ENCODE results near the gene PRICKLE2. TPM values are rescaled to one million over a fixed set of nuclear protein-coding genes. Genes with fewer than 3 reads are reported as not detected.

The PRICKLE2 gene
- total RNA-seq, 1 experiment from 2014 or later = 5.6 TPM

DNA sequence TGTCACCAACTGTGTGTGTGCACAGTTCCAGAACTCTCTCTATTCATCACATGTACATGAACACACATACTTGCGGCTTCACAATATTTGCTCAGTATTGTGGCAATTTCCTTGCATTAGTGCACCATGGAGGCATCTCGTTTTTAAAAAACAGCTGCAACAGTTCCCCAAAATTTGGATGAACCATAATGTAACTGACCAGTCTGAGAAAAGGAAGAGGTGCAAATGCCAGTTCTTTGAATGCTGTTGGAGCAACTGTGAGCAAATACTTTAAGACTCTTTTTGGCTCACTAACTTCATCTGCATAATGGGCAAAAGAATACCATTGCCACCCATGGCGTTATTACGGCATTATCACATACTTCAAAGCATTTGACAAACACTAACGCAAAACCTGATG is 163.6 kb downstream of the PRICKLE2 start:
- TF ChIP-seq ZNF416 (CRISPR knock-in tag; IDR thresholded peaks at IDR 0.05) (no peak), NFATC4 (CRISPR knock-in tag; IDR thresholded peaks at IDR 0.05) (no peak), ETV6 (CRISPR knock-in tag; IDR thresholded peaks at IDR 0.05) (no peak), ZNF263 (CRISPR knock-in tag; IDR thresholded peaks at IDR 0.05; ENCODE audit: low read depth) (no peak), ZNF121 (CRISPR knock-in tag; IDR thresholded peaks at IDR 0.05) (no peak), E2F4 (CRISPR knock-in tag; IDR thresholded peaks at IDR 0.05; ENCODE audit: borderline replicate concordance, low read depth) (no peak)
- TF ChIP-seq, protein P1, sequence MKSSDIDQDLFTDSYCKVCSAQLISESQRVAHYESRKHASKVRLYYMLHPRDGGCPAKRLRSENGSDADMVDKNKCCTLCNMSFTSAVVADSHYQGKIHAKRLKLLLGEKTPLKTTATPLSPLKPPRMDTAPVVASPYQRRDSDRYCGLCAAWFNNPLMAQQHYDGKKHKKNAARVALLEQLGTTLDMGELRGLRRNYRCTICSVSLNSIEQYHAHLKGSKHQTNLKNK (CRISPR knock-in tag; IDR thresholded peaks at IDR 0.05) = no peak
- TF ChIP-seq, protein P2, sequence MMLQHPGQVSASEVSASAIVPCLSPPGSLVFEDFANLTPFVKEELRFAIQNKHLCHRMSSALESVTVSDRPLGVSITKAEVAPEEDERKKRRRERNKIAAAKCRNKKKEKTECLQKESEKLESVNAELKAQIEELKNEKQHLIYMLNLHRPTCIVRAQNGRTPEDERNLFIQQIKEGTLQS (CRISPR knock-in tag; conservative IDR thresholded peaks at IDR 0.05) = no peak
- TF ChIP-seq, protein P3, sequence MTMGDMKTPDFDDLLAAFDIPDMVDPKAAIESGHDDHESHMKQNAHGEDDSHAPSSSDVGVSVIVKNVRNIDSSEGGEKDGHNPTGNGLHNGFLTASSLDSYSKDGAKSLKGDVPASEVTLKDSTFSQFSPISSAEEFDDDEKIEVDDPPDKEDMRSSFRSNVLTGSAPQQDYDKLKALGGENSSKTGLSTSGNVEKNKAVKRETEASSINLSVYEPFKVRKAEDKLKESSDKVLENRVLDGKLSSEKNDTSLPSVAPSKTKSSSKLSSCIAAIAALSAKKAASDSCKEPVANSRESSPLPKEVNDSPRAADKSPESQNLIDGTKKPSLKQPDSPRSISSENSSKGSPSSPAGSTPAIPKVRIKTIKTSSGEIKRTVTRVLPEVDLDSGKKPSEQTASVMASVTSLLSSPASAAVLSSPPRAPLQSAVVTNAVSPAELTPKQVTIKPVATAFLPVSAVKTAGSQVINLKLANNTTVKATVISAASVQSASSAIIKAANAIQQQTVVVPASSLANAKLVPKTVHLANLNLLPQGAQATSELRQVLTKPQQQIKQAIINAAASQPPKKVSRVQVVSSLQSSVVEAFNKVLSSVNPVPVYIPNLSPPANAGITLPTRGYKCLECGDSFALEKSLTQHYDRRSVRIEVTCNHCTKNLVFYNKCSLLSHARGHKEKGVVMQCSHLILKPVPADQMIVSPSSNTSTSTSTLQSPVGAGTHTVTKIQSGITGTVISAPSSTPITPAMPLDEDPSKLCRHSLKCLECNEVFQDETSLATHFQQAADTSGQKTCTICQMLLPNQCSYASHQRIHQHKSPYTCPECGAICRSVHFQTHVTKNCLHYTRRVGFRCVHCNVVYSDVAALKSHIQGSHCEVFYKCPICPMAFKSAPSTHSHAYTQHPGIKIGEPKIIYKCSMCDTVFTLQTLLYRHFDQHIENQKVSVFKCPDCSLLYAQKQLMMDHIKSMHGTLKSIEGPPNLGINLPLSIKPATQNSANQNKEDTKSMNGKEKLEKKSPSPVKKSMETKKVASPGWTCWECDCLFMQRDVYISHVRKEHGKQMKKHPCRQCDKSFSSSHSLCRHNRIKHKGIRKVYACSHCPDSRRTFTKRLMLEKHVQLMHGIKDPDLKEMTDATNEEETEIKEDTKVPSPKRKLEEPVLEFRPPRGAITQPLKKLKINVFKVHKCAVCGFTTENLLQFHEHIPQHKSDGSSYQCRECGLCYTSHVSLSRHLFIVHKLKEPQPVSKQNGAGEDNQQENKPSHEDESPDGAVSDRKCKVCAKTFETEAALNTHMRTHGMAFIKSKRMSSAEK (CRISPR knock-in tag; IDR thresholded peaks at IDR 0.05; ENCODE audit: borderline replicate concordance) = no peak
- TF ChIP-seq, protein P4, sequence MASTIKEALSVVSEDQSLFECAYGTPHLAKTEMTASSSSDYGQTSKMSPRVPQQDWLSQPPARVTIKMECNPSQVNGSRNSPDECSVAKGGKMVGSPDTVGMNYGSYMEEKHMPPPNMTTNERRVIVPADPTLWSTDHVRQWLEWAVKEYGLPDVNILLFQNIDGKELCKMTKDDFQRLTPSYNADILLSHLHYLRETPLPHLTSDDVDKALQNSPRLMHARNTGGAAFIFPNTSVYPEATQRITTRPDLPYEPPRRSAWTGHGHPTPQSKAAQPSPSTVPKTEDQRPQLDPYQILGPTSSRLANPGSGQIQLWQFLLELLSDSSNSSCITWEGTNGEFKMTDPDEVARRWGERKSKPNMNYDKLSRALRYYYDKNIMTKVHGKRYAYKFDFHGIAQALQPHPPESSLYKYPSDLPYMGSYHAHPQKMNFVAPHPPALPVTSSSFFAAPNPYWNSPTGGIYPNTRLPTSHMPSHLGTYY (CRISPR knock-in tag; IDR thresholded peaks at IDR 0.05) = no peak
- TF ChIP-seq, protein P5, sequence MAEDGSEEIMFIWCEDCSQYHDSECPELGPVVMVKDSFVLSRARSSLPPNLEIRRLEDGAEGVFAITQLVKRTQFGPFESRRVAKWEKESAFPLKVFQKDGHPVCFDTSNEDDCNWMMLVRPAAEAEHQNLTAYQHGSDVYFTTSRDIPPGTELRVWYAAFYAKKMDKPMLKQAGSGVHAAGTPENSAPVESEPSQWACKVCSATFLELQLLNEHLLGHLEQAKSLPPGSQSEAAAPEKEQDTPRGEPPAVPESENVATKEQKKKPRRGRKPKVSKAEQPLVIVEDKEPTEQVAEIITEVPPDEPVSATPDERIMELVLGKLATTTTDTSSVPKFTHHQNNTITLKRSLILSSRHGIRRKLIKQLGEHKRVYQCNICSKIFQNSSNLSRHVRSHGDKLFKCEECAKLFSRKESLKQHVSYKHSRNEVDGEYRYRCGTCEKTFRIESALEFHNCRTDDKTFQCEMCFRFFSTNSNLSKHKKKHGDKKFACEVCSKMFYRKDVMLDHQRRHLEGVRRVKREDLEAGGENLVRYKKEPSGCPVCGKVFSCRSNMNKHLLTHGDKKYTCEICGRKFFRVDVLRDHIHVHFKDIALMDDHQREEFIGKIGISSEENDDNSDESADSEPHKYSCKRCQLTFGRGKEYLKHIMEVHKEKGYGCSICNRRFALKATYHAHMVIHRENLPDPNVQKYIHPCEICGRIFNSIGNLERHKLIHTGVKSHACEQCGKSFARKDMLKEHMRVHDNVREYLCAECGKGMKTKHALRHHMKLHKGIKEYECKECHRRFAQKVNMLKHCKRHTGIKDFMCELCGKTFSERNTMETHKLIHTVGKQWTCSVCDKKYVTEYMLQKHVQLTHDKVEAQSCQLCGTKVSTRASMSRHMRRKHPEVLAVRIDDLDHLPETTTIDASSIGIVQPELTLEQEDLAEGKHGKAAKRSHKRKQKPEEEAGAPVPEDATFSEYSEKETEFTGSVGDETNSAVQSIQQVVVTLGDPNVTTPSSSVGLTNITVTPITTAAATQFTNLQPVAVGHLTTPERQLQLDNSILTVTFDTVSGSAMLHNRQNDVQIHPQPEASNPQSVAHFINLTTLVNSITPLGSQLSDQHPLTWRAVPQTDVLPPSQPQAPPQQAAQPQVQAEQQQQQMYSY (CRISPR knock-in tag; IDR thresholded peaks at IDR 0.05) = no peak
- TF ChIP-seq, protein P6, sequence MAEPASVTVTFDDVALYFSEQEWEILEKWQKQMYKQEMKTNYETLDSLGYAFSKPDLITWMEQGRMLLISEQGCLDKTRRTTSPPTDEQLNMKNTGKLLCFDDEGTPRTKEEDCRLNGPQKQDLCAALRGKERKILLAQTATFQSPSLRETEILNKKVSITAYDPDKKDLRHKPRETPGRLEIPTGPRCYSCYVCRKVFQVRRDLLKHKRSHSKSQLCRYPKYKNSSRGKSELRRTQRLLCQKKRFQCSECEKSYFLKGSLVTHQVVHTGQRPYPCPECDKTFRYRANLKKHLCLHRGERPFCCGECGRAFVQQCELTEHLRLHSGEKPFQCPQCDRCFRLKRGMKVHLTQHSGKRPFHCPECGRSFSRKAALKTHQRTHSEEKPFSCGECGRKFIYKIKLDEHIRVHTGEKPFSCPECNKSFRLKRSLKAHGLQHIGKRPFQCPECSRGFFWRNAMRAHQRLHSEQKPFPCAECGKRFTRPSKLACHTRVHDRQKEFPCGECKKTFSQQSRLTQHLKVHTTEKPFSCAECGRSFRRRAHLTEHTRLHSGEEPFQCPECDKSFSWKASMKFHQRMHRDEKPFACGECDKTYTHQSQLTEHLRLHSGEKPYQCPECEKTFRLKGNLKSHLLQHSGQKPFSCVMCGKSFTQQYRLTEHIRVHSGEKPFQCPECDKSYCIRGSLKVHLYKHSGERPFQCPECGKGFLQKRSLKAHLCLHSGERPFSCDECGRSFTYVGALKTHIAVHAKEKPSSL (CRISPR knock-in tag; conservative IDR thresholded peaks at IDR 0.05) = no peak
- Mint-ChIP-seq H3K36me3 (no peaks in the 10 kb centered on the region), H3K4me3 (no peak overlapping the region), H3K4me1 (peaks cover 26% of the 10 kb centered on the region), H3K9me3 (no peaks in the 10 kb centered on the region), H3K27ac (no peak overlapping the region), H3K27me3 (ENCODE audit: low read depth) (peaks cover 36% of the 10 kb centered on the region)
- ChIA-PET POLR2A (no interaction called here), CTCF (no interaction called here)
- no peak for DNase-seq (ENCODE audit: low spot score)
- no peak for ATAC-seq
